Kidney capillary endothelial cell (primary cell): ENCODE results near the gene PTPRN2.
"Not testable (repeated sequence)": the region's sequence is repeated elsewhere in the genome, so short reads cannot be mapped to it uniquely, and the experiment has no call there.

Experiments
- DNase-seq: peaks from one replicate; pipeline ENCODE4 v3.0.0-alpha.2; 2018; ENCODE audit warnings: low spot score

Gene PTPRN2

GRCh38 chr7:157900011-157900410 lies 687.6 kb downstream of the PTPRN2 start:
- no peak for DNase-seq

DNA sequence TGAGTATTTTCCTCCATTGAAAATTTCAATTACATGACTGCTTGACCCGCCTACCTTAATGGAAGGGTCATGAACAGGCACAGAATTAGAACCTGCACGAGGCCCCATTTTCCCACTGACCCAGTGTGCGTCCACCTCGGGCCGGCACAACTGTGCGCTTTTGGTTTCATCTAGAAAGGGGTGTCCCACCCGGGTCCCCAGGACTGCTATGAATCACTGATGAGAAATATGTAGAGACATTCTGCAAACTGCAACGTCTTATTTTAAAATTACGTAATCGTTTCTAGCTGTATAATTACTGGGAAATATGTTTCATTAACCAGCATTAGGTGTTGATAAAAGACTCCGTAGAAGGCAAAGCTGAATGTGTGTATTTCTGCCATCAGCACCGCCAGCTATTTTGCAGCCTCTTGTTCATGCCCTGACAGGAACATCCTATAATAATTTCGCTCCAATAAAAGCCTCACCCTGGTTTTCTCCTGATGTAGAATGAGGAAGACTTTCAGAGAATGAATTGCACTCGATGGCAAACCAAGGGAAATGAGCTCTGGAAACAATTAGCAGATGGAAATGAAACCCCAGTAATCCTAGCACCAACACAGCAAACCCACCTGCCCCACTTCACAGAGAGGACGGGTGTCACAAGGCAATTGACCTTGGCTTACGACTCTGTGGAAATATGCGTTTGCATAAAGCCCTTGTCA lies 688.7 kb downstream of the PTPRN2 start:
- no peak for DNase-seq

DNA sequence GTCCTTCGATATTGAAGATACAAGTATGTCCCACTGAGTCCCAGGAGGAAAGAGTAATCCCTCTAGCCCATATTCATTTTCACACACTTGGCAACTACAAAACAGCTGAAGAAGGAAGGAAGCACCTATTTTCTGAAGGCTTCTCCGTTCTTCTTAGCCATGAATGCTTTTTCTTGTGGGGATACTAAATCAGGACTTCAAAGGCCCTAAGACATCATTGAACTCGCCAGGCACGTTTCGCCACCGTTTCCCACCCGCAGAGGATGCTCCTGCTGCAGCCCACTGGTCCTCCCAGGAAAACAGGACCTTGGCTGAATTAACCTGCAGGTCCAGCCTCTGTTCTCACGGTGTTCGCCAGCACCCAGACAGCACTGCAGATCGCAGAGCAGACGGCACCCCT lies 689.4 kb downstream of the PTPRN2 start:
- no peak for DNase-seq

DNA sequence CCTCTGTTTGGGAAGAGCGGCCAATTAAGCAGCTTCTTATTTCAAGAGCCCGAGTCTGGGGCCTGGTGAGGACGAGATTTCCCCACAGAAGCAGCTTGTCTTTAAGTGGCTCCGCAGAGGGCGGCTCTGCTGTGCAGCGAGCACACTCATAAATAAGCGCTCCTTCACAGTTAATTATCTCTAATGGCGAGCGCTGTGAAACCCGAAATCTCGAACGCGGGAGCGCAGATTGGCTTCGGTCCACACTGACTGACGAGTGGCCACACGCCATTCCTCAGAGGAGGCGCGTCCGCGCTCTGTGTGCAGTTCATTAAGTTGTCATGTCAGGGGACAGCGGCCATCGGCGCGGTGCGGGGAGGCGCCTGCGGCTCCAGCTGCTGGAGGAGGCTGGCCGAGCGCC lies 689.9 kb downstream of the PTPRN2 start:
- no peak for DNase-seq

DNA sequence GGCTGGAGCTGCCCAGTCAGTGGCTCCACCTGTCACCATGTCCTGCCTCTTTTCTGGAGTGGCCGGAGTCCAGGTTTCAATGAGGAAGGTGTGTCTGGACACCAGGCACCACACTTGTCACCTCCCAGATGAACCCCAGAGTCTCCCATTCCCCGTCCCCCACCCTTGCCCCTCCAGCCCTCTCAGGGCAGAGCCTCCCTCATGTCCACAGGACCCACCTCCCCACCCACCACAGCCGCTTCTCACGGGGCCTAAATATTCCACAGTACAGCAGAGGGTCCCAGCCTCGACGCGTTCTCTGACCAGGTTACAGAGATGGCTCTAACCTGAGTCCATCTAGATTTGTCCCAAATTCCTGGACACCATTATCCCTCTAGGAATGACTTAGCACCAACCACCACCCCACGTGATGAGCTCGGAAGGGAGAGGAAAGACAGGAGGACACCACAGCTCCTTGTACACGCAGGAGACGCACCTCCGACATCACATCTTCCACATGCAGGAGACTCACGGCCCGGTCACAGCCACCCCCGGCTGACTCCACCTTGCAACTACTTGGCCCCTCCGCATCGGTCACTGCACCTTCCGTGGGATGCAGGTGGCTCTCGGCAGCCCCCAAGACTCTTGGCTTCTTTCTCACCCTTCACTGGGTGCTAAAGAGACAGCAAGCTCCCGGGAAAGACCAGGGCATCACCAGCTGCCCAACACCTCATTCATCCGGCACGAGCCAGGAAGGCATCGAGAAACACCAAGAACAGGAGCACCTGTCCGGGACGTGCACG lies 690.7 kb downstream of the PTPRN2 start:
- DNase-seq: no peak

- not testable (repeated sequence) for DNase-seq
Observed at GRCh38 chr7:157896376-157896675, 691.3 kb downstream of the PTPRN2 start.

DNA sequence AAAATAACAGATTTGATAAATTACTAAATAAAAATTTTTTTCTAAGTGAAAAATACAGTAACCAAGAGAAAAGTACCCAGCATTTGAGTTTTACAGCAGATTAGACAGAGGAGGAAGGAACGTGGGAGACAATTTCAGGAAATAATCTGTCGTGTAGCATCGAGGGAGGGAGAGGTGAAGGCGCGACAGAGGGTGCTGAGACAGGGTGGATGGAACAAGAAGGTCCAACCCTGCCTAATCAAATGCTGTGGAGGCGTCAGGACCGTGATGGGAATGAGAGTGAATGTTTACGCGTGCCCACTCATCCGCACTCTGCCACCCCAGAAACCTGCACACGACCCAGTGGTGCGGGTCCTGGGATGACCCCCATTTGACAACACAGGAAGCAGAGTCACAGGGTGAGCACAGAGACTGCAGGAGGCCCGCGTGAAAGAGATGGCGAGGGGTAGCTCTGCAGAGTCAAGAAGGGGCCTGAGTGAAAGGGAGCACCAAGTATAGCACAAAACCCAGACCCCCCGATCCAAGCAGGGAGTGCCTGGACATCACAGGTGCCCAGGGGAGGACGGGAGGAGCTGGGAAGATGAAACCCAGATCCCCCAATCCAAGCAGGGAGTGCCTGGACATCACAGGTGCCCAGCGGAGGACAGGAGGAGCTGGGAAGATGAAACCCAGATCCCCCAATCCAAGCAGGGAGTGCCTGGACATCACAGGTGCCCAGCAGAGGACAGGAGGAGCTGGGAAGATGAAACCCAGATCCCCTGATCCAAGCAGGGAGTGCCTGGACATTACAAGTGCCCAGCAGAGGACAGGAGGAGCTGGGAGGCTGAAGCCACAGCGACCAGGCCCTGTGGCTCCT lies 691.9 kb downstream of the PTPRN2 start:
- no peak for DNase-seq

DNA sequence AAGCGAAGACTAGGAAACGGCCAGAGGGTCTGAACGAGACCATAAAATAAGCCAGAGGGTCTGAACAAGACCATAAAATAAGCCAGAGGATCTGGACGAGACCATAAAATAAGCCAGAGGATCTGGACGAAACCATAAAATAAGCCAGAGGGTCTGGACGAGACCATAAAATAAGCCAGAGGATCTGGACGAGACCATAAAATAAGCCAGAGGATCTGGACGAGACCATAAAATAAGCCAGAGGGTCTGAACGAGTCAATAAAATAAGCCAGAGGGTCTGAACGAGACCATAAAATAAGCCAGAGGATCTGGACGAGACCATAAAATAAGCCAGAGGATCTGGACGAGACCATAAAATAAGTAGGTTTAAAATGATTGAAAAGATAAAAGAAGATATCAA lies 692.5 kb downstream of the PTPRN2 start:
- DNase-seq: not testable (repeated sequence)

- DNase-seq: no peak
Observed at GRCh38 chr7:157893535-157894044, 694.0 kb downstream of the PTPRN2 start.

GRCh38 chr7:157892751-157893523 lies 694.7 kb downstream of the PTPRN2 start:
- DNase-seq: no peak

- DNase-seq: no peak
Observed at GRCh38 chr7:157890921-157891401, 696.7 kb downstream of the PTPRN2 start.

- DNase-seq: no peak
Observed at GRCh38 chr7:157889480-157889879, 698.1 kb downstream of the PTPRN2 start.

DNA sequence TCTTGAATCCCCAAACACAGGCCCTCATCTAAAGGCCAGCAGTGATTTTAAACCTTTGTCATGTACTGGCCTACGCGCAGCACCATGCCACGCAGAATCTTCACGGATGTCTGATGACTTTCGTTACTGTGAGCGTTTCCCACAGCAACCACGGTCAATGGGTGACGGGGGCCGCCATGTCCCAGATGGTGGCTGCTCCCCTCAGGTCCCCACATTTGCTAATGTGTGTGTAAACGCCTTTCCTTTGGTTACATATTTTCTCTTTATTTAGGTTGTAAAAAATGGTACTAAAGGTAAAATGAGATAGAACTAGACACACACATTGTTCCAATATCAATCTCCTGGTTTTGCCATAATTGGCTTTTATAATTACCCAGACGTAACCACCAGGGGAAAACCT lies 699.0 kb downstream of the PTPRN2 start:
- DNase-seq: no peak

- no peak for DNase-seq
Observed at GRCh38 chr7:157887400-157887799, 700.2 kb downstream of the PTPRN2 start.

DNA sequence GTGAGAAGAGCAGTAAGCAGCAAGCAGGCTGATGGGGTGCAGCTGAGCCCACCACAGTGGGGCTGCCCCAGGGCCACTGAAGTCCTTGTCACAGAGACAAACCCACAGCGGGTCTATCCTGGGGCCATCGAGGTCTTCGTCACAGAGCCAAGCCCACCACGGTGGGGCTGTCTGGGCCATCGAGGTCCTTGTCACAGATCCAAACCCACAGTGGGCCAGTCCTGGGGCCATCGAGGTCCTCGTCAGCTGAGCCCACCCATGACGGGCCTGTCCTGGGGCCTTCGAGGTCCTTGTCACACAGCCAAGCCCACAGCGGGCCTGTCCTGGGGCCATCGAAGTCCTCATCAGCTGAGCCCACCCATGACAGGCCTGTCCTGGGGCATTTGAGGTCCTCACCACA lies 700.9 kb downstream of the PTPRN2 start:
- no peak for DNase-seq

- no peak for DNase-seq
Observed at GRCh38 chr7:157886266-157886665, 701.4 kb downstream of the PTPRN2 start.

DNA sequence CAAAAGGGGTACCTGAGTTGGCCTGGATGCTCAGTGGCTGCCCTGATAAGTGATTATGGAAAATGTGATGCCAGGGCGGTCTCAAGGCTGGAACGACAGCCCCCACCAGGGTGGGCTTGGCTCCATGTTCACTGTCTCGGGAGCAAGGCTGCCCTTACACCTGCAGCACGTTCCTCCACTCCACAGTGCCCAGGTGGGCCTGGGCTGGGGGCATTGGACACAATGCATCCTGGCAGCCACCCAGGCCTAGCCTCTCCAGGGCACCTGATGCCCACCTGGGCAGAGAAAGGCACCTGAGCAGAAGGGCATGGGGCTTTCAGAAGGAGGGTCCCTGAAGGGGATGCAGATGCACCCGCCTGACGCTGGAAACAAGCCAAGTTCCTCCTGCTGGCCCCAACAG lies 702.5 kb downstream of the PTPRN2 start:
- no peak for DNase-seq

- no peak for DNase-seq
Observed at GRCh38 chr7:157884461-157885062, 703.1 kb downstream of the PTPRN2 start.

GRCh38 chr7:157881048-157881771 lies 706.4 kb downstream of the PTPRN2 start:
- DNase-seq: no peak

DNA sequence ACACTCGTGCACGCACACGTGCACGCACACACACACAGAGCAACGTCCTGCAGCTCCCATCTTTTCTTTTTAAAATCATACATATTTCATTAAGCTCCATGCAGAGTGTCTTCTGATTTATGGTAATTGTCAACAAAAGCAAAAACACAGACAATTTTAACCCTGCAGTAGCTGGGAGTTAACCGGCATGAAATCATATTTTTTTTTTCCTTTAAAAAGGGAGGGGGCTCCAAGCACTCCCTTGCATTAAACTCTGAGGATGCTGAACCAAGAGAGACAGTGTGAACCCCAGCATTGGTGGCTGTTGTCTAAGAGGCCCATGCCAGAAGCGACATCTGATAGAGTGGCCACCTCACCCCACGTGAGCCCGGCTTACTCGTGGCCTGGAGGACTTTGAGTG lies 708.2 kb downstream of the PTPRN2 start:
- no peak for DNase-seq
